PFSK-1 (cell line): ENCODE results near the gene RPAP2.

Experiments used
- FOXP2 ChIP-seq: optimal IDR thresholded peaks from 2 replicates; pipeline ENCODE3; 2011; ENCODE audit warnings: borderline replicate concordance, control low read depth, inconsistent platforms; ENCODE audit not compliant: insufficient read depth; ENCODE audit errors: extremely low read length, extremely low read depth
- POLR2AphosphoS5 ChIP-seq: IDR thresholded peaks from 2 replicates; pipeline ENCODE4 v1.6.1; 2012; ENCODE audit warnings: low read depth, mild to moderate bottlenecking, control low read depth, low read length, moderate library complexity
- REST ChIP-seq, 2 experiments: IDR thresholded peaks; 2 replicates each; pipeline versions ENCODE4 v1.6.1 to v1.8.0; 2011 to 2012; ENCODE audit warnings: low read depth in 2 of 2, low read length in 2 of 2, control low read depth in 1 of 2, inconsistent platforms in 1 of 2, mild to moderate bottlenecking in 1 of 2, moderate library complexity in 1 of 2; ENCODE audit not compliant: insufficient read depth in 1 of 2
- SIN3A ChIP-seq: IDR thresholded peaks from 2 replicates; pipeline ENCODE4 v1.6.1; 2012; ENCODE audit warnings: mild to moderate bottlenecking, low read length, moderate library complexity, borderline replicate concordance; ENCODE audit not compliant: insufficient read depth
- TAF1 ChIP-seq: IDR thresholded peaks from 2 replicates; pipeline ENCODE4 v1.6.1; 2012; ENCODE audit warnings: low read length, control low read depth, borderline replicate concordance; ENCODE audit not compliant: insufficient read depth

Gene RPAP2

GRCh38 chr1:92404661-92405060 lies 105.8 kb downstream of the RPAP2 start:
- no peak for TF ChIP-seq FOXP2
- TF ChIP-seq POLR2AphosphoS5: no peak
- no peak for TF ChIP-seq TAF1
- no peak for TF ChIP-seq SIN3A
- no peak for TF ChIP-seq REST (IDR thresholded peaks at IDR 0.05; ENCODE audit: insufficient read depth in 1 of 2, low read depth in 2 of 2, low read length in 2 of 2)

- TF ChIP-seq REST (IDR thresholded peaks at IDR 0.05; ENCODE audit: insufficient read depth in 1 of 2, low read depth in 2 of 2, low read length in 2 of 2): no peak
- no peak for TF ChIP-seq FOXP2
- no peak for TF ChIP-seq POLR2AphosphoS5
- TF ChIP-seq TAF1: no peak
- TF ChIP-seq SIN3A: no peak
Observed at GRCh38 chr1:92408825-92409224, 110.0 kb downstream of the RPAP2 start.

- TF ChIP-seq POLR2AphosphoS5 (no peak), REST (IDR thresholded peaks at IDR 0.05; ENCODE audit: insufficient read depth in 1 of 2, low read depth in 2 of 2, low read length in 2 of 2) (no peak), FOXP2 (no peak), TAF1 (no peak), SIN3A (no peak)
Observed at GRCh38 chr1:92409946-92410549, 111.2 kb downstream of the RPAP2 start.

- no peak for TF ChIP-seq SIN3A
- no peak for TF ChIP-seq FOXP2
- TF ChIP-seq POLR2AphosphoS5: no peak
- no peak for TF ChIP-seq REST (IDR thresholded peaks at IDR 0.05; ENCODE audit: insufficient read depth in 1 of 2, low read depth in 2 of 2, low read length in 2 of 2)
- TF ChIP-seq TAF1: no peak
Observed at GRCh38 chr1:92410706-92411105, 111.8 kb downstream of the RPAP2 start.

- TF ChIP-seq REST (IDR thresholded peaks at IDR 0.05; ENCODE audit: insufficient read depth in 1 of 2, low read depth in 2 of 2, low read length in 2 of 2) (no peak), FOXP2 (no peak), TAF1 (no peak), SIN3A (no peak), POLR2AphosphoS5 (no peak)
Observed at GRCh38 chr1:92411511-92411910, 112.7 kb downstream of the RPAP2 start.
